Caco-2 (cell line): ENCODE results near the gene SCUBE1. TPM values are rescaled to one million over a fixed set of nuclear protein-coding genes. Genes with fewer than 3 reads are reported as not detected.

Experiments
- BruUV-seq: library from RNA; stranded (reverse); fragments of 400-500 nt; replicated peaks from 2 replicates; lab custom pipeline; 2021; lab: Mats Ljungman, UMichigan
- CTCF ChIA-PET: fragments of 300-600 bp; sonication (Branson Sonifier 250); formaldehyde crosslinking; loops from one replicate; lab custom pipeline; 2022; ENCODE audit warnings: antibody characterized with exemption; lab: Charles Lee
- POLR2A ChIA-PET: fragments of 300-600 bp; sonication (Branson Sonifier 250); formaldehyde crosslinking; loops from one replicate; lab custom pipeline; 2022; ENCODE audit warnings: antibody characterized with exemption; lab: Charles Lee
- DNase-seq, 2 experiments: peaks; one replicate each; pipeline versions ENCODE4 v3.0.0 to v3.0.0-alpha.2; 2020 to 2022
- H3K27me3 ChIP-seq: replicated peaks from 2 replicates; pipeline ENCODE4 v1.6.0; 2011; ENCODE audit warnings: low read length; ENCODE audit not compliant: control insufficient read depth, insufficient read depth
- H3K36me3 ChIP-seq: 2 replicates; pipeline ENCODE4 v1.5.1; 2011; ENCODE audit warnings: low read length; ENCODE audit not compliant: control insufficient read depth, insufficient read depth
- H3K4me1 ChIP-seq: fragments of 250-450 bp; sonication (Bioruptor Pico); 2 replicates; pipeline ENCODE4 v1.5.1; 2020; ENCODE audit warnings: mild to moderate bottlenecking
- H3K4me3 ChIP-seq: 2 replicates; pipeline ENCODE4 v1.5.1; 2011; ENCODE audit warnings: low read depth, mild to moderate bottlenecking, control low read depth, low read length
- H3K9me3 ChIP-seq: fragments of 250-450 bp; sonication (Bioruptor Pico); 2 replicates; pipeline ENCODE4 v1.5.1; 2020; ENCODE audit warnings: mild to moderate bottlenecking, moderate library complexity
- H3K27ac Mint-ChIP-seq: one replicate; pipeline ENCODE4 v1.8.0; 2022; ENCODE audit warnings: mixed read lengths; ENCODE audit not compliant: unreplicated experiment
- H3K27me3 Mint-ChIP-seq: one replicate; pipeline ENCODE4 v1.8.0; 2022; ENCODE audit warnings: mixed read lengths; ENCODE audit not compliant: insufficient read depth, unreplicated experiment
- H3K36me3 Mint-ChIP-seq: one replicate; pipeline ENCODE4 v1.8.0; 2022; ENCODE audit warnings: mild to moderate bottlenecking, mixed read lengths; ENCODE audit not compliant: insufficient read depth, unreplicated experiment
- H3K4me1 Mint-ChIP-seq: one replicate; pipeline ENCODE4 v1.8.0; 2022; ENCODE audit warnings: low read depth, mixed read lengths; ENCODE audit not compliant: unreplicated experiment
- H3K4me3 Mint-ChIP-seq: one replicate; pipeline ENCODE4 v1.8.0; 2022; ENCODE audit warnings: mild to moderate bottlenecking, moderate library complexity, mixed read lengths; ENCODE audit not compliant: unreplicated experiment
- H3K9me3 Mint-ChIP-seq: one replicate; pipeline ENCODE4 v1.8.0; 2022; ENCODE audit warnings: mixed read lengths; ENCODE audit not compliant: unreplicated experiment
- CTCF ChIP-seq, 2 experiments: fragments of 200-600 bp in 1 of 2; IDR thresholded peaks; 1 replicate in 1 of 2; 2 replicates in 1 of 2; pipeline versions ENCODE4 v1.5.1 to v1.8.0; 2011 to 2022; ENCODE audit warnings: antibody characterized with exemption in 1 of 2, control low read depth in 1 of 2, inconsistent platforms in 1 of 2, low read depth in 1 of 2, low read length in 1 of 2, mild to moderate bottlenecking in 1 of 2, moderate library complexity in 1 of 2; ENCODE audit not compliant: insufficient read depth in 1 of 2, severe bottlenecking in 1 of 2, unreplicated experiment in 1 of 2
- intact Hi-C: fragments of 100-400 bp; cut with micrococcal nuclease; formaldehyde crosslinking; loops from one replicate; pipeline ENCODE4 v1.10.0; 2022; ENCODE audit not compliant: unreplicated experiment
- total RNA-seq: library from RNA; stranded (reverse); gene quantifications from 2 replicates; pipeline ENCODE4 v1.2.3, GENCODE V29; 2022

SCUBE1 gene
- total RNA-seq, 1 experiment from 2014 or later, result not detected

DNA sequence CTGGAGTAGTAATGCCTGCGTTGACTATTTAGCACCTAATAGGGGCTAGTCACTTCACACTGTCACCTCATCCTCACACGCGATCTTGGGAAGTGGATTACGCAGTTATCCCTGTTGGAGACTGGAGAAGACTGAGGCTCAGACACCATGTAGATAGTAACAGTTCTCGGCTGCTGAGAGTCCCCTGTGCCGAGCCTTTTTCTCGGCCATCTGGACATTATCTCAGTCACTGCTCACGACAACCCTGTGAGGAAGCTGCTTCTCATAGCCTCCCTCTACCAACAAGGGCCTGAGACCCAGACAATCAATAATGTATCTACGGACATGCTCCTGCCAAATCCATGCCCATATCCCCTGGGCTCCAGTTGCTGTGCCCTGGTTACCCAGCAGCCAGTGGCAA lies 25.9 kb downstream of the SCUBE1 start:
- Histone ChIP-seq H3K4me3 (no peak overlapping the region), H3K9me3 (no peaks in the 10 kb centered on the region), H3K4me1 (peaks cover 14% of the 10 kb centered on the region), H3K36me3 (no peaks in the 10 kb centered on the region), H3K27me3 (no peaks in the 10 kb centered on the region)
- Mint-ChIP-seq H3K4me3 (no peak overlapping the region), H3K27ac (no peak overlapping the region), H3K36me3 (peaks cover 5% of the 10 kb centered on the region), H3K9me3 (no peaks in the 10 kb centered on the region), H3K27me3 (no peaks in the 10 kb centered on the region), H3K4me1 (no peaks in the 10 kb centered on the region)
- no TSS peak for BruUV-seq
- DNase-seq, result no peak
- intact Hi-C loops, result no loop called here
- no peak for TF ChIP-seq CTCF (IDR thresholded peaks at IDR 0.05; ENCODE audit: insufficient read depth in 1 of 2, low read depth in 1 of 2, low read length in 1 of 2, severe bottlenecking in 1 of 2, unreplicated experiment in 1 of 2)
- ChIA-PET POLR2A (no interaction called here), CTCF (no interaction called here)

DNA sequence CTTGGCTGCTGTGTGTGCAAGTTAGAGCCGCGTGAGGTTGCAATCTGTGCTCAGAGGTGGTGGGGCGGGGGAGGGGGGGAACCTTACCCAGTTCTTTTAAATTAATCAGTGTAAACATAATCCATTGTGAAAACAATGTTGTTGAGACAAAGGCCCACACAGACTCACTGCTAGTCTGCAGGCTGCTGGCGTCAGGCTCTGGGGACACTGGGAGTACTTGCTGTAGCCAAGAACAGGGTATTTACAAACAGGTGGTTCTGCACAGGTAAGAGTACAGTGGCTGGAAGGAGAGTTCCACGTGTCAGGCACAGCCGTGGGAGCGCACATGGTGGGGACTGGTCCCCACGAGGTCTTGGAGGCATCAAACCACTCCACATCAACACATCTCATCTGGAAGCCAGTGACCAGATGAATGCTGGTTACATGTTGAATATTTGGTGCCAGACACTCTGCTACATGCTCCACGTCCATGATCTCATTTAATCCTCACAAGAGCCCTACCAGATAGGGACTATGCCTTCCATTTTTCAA lies 27.4 kb downstream of the SCUBE1 start:
- Mint-ChIP-seq H3K36me3 (peaks cover 5% of the 10 kb centered on the region), H3K27me3 (no peaks in the 10 kb centered on the region), H3K4me3 (no peak overlapping the region), H3K4me1 (no peaks in the 10 kb centered on the region), H3K9me3 (no peaks in the 10 kb centered on the region), H3K27ac (no peak overlapping the region)
- H3K4me3 ChIP-seq, result no peak overlapping the region
- intact Hi-C loops, result no loop called here
- CTCF ChIA-PET, result interaction anchor here (0.6 kb wide), 1 partner anchor 59 kb away, joined by 3 read pairs; no protein-coding TSS in a partner anchor
- TF ChIP-seq CTCF (IDR thresholded peaks at IDR 0.05; ENCODE audit: insufficient read depth in 1 of 2, low read depth in 1 of 2, low read length in 1 of 2, severe bottlenecking in 1 of 2, unreplicated experiment in 1 of 2), result no peak
- no peak for DNase-seq
- H3K27me3 ChIP-seq, result no peaks in the 10 kb centered on the region
- no peaks in the 10 kb centered on the region for H3K36me3 ChIP-seq
- POLR2A ChIA-PET, result no interaction called here
- no peaks in the 10 kb centered on the region for H3K9me3 ChIP-seq
- BruUV-seq, result no TSS peak
- peaks cover 12% of the 10 kb centered on the region for H3K4me1 ChIP-seq

DNA sequence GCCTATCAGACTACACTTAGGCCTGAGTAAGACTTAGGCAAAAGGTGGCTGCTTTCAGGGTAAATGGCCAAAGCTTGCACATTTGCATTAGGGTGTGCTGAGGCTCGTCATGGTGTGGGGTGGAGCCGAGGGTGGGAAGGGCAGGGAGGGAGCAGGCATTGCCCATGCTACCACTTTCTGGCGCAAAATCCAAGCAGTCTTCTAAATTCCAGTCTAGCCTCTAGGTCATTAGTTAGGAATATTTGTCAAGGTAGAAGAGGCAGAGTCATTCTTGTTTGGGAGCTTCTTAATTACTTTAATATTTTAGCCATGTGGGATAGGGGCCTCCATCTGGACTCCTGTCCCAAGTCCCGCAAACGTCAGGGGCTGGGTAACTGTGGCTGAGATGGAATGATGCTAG lies 28.6 kb downstream of the SCUBE1 start:
- no peak for TF ChIP-seq CTCF (IDR thresholded peaks at IDR 0.05; ENCODE audit: insufficient read depth in 1 of 2, low read depth in 1 of 2, low read length in 1 of 2, severe bottlenecking in 1 of 2, unreplicated experiment in 1 of 2)
- Mint-ChIP-seq H3K4me1 (no peaks in the 10 kb centered on the region), H3K27me3 (no peaks in the 10 kb centered on the region), H3K9me3 (no peaks in the 10 kb centered on the region), H3K27ac (no peak overlapping the region), H3K4me3 (no peak overlapping the region), H3K36me3 (peaks cover 5% of the 10 kb centered on the region)
- no peaks in the 10 kb centered on the region for H3K27me3 ChIP-seq
- ChIA-PET POLR2A (no interaction called here), CTCF (no interaction called here)
- peaks cover under 1% of the 10 kb centered on the region; the same call in 1 of the 2 replicates for H3K4me1 ChIP-seq
- intact Hi-C loops, result no loop called here
- no peak overlapping the region for H3K4me3 ChIP-seq
- no peak for DNase-seq
- no peaks in the 10 kb centered on the region for H3K36me3 ChIP-seq
- no peaks in the 10 kb centered on the region for H3K9me3 ChIP-seq
- BruUV-seq, result no TSS peak
